H9 (cell line): ENCODE results near the gene CAB39. TPM values are rescaled to one million over a fixed set of nuclear protein-coding genes. Genes with fewer than 3 reads are reported as not detected.
A peak's percentile ranks its signal among the peaks of the same experiment; 100 is the strongest.

ENCODE experiments used
- DNase-seq: peaks from one replicate; pipeline ENCODE4 v3.0.0-alpha.2; 2017
- H2AFZ ChIP-seq: one replicate; pipeline ENCODE4 v1.6.1; 2013; ENCODE audit warnings: mild to moderate bottlenecking, low read length, control low read depth, moderate library complexity
- H2AK5ac ChIP-seq: 2 replicates; pipeline ENCODE4 v1.6.1; 2013; ENCODE audit warnings: low read length, control low read depth, mixed read lengths; ENCODE audit not compliant: insufficient read length
- H2BK120ac ChIP-seq: one replicate; pipeline ENCODE4 v1.6.1; 2013; ENCODE audit warnings: low read depth, mild to moderate bottlenecking, low read length, control low read depth, inconsistent platforms; ENCODE audit not compliant: poor library complexity, severe bottlenecking
- H2BK12ac ChIP-seq: 2 replicates; pipeline ENCODE4 v1.6.1; 2013; ENCODE audit warnings: low read length, control low read depth, mixed read lengths, low read depth; ENCODE audit not compliant: insufficient read length
- H2BK15ac ChIP-seq: 2 replicates; pipeline ENCODE4 v1.6.1; 2013; ENCODE audit warnings: low read depth, low read length, control low read depth
- H2BK20ac ChIP-seq: one replicate; pipeline ENCODE4 v1.6.1; 2013; ENCODE audit warnings: low read depth, mild to moderate bottlenecking, low read length, control low read depth, inconsistent platforms; ENCODE audit not compliant: poor library complexity, severe bottlenecking
- H2BK5ac ChIP-seq: 2 replicates; pipeline ENCODE4 v1.6.1; 2013; ENCODE audit warnings: low read length, control low read depth, mixed read lengths; ENCODE audit not compliant: insufficient read length
- H3K14ac ChIP-seq: 2 replicates; pipeline ENCODE4 v1.6.1; 2013; ENCODE audit warnings: low read length, control low read depth; ENCODE audit not compliant: insufficient read depth
- H3K18ac ChIP-seq: 2 replicates; pipeline ENCODE4 v1.6.1; 2013; ENCODE audit warnings: low read depth, mild to moderate bottlenecking, mixed read lengths, low read length, control low read depth; ENCODE audit not compliant: insufficient read length
- H3K23ac ChIP-seq: 2 replicates; pipeline ENCODE4 v1.6.1; 2013; ENCODE audit warnings: low read length, control low read depth, mixed read lengths, low read depth; ENCODE audit not compliant: insufficient read length
- H3K23me2 ChIP-seq: 2 replicates; pipeline ENCODE4 v1.6.1; 2013; ENCODE audit warnings: low read depth, mild to moderate bottlenecking, mixed read lengths, low read length, control low read depth; ENCODE audit not compliant: insufficient read length, poor library complexity, severe bottlenecking
- H3K27ac ChIP-seq: 2 replicates; pipeline ENCODE4 v1.5.1; 2013; ENCODE audit warnings: low read length, control low read depth, mixed read lengths, low read depth; ENCODE audit not compliant: insufficient read length
- H3K27me3 ChIP-seq: 2 replicates; pipeline ENCODE4 v1.6.1; 2013; ENCODE audit warnings: low read length, control low read depth, inconsistent platforms; ENCODE audit not compliant: insufficient read depth
- H3K4ac ChIP-seq: 2 replicates; pipeline ENCODE4 v1.6.1; 2013; ENCODE audit warnings: low read depth, mild to moderate bottlenecking, control low read depth, inconsistent platforms, low read length, moderate library complexity
- H3K4me1 ChIP-seq: 2 replicates; pipeline ENCODE4 v1.6.1; 2013; ENCODE audit warnings: low read length, control low read depth, inconsistent platforms; ENCODE audit not compliant: insufficient read depth
- H3K4me2 ChIP-seq: 2 replicates; pipeline ENCODE4 v1.6.1; 2013; ENCODE audit warnings: low read length, control low read depth, mixed read lengths; ENCODE audit not compliant: insufficient read length, insufficient read depth
- H3K56ac ChIP-seq: 2 replicates; pipeline ENCODE4 v1.6.1; 2013; ENCODE audit warnings: low read depth, mild to moderate bottlenecking, mixed read lengths, low read length, control low read depth; ENCODE audit not compliant: insufficient read length
- H3K79me1 ChIP-seq: 2 replicates; pipeline ENCODE4 v1.6.1; 2013; ENCODE audit warnings: low read depth, mild to moderate bottlenecking, moderate library complexity, low read length, control low read depth, inconsistent platforms; ENCODE audit not compliant: insufficient read depth, poor library complexity, severe bottlenecking
- H3K79me2 ChIP-seq: 2 replicates; pipeline ENCODE4 v1.6.1; 2013; ENCODE audit warnings: low read length, control low read depth, inconsistent platforms; ENCODE audit not compliant: insufficient read depth
- H3K9ac ChIP-seq: 2 replicates; pipeline ENCODE4 v1.6.1; 2013; ENCODE audit warnings: low read length, control low read depth, mixed read lengths; ENCODE audit not compliant: insufficient read length; ENCODE audit errors: extremely low read depth
- H3K9me3 ChIP-seq: one replicate; pipeline ENCODE4 v1.6.1; 2013; ENCODE audit warnings: low read depth, low read length, inconsistent platforms; ENCODE audit not compliant: control insufficient read depth
- H3T11ph ChIP-seq: one replicate; pipeline ENCODE4 v1.6.1; 2013; ENCODE audit warnings: mild to moderate bottlenecking, low read length, control low read depth, inconsistent platforms
- H4K20me1 ChIP-seq: one replicate; pipeline ENCODE4 v1.6.1; 2013; ENCODE audit not compliant: control insufficient read depth, insufficient read length, insufficient read depth
- H4K5ac ChIP-seq: 2 replicates; pipeline ENCODE4 v1.6.1; 2013; ENCODE audit warnings: low read depth, mild to moderate bottlenecking, mixed read lengths, low read length, control low read depth; ENCODE audit not compliant: insufficient read length
- H4K8ac ChIP-seq: replicated peaks from 2 replicates; pipeline ENCODE4 v1.6.1; 2013; ENCODE audit warnings: low read length, control low read depth, mixed read lengths, low read depth; ENCODE audit not compliant: insufficient read length
- H4K91ac ChIP-seq: 2 replicates; pipeline ENCODE4 v1.6.1; 2013; ENCODE audit warnings: low read depth, mild to moderate bottlenecking, moderate library complexity, mixed read lengths, low read length, control low read depth; ENCODE audit not compliant: insufficient read length
- H3K27ac Mint-ChIP-seq, 3 experiments: 2 replicates in 2 of 3; 3 replicates in 1 of 3; pipeline ENCODE4 v1.8.0; 2020 to 2021; ENCODE audit warnings: mixed read lengths in 3 of 3, mild to moderate bottlenecking in 1 of 3, moderate library complexity in 1 of 3
- H3K27me3 Mint-ChIP-seq: 2 replicates; pipeline ENCODE4 v1.8.0; 2021; ENCODE audit warnings: low read depth, mild to moderate bottlenecking, moderate library complexity, mixed read lengths
- H3K36me3 Mint-ChIP-seq, 3 experiments: 2 replicates in 2 of 3; 3 replicates in 1 of 3; pipeline ENCODE4 v1.8.0; 2020 to 2021; ENCODE audit warnings: low read depth in 3 of 3, mixed read lengths in 3 of 3; ENCODE audit not compliant: insufficient read depth in 1 of 3
- H3K4me1 Mint-ChIP-seq, 2 experiments: 2 replicates each; pipeline ENCODE4 v1.8.0; 2020; ENCODE audit warnings: mixed read lengths in 2 of 2
- H3K4me3 Mint-ChIP-seq, 2 experiments: 2 replicates in 1 of 2; 3 replicates in 1 of 2; pipeline ENCODE4 v1.8.0; 2020 to 2021; ENCODE audit warnings: mild to moderate bottlenecking in 2 of 2, mixed read lengths in 2 of 2, moderate library complexity in 1 of 2
- H3K9me3 Mint-ChIP-seq, 2 experiments: 2 replicates in 1 of 2; 3 replicates in 1 of 2; pipeline ENCODE4 v1.8.0; 2020; ENCODE audit warnings: mild to moderate bottlenecking in 2 of 2, mixed read lengths in 2 of 2, moderate library complexity in 1 of 2
- CTCF ChIP-seq: fragments of 200-600 bp; sonication (generic); conservative IDR thresholded peaks from 3 replicates; pipeline ENCODE4 v1.8.0; 2021; ENCODE audit warnings: antibody characterized with exemption, mild to moderate bottlenecking
- WGBS: extraction: QIAGEN DNeasy Blood & Tissue Kit; methylation state at CpG from one replicate; pipeline ENCODE4 v1.1.7; 2013; ENCODE audit warnings: missing lambda C conversion rate, low lambda C conversion rate, mixed read lengths; ENCODE audit not compliant: insufficient read length; ENCODE audit errors: extremely low coverage; 5-methylcytosine and 5-hydroxymethylcytosine counted together
- total RNA-seq: library from RNA; stranded (reverse); gene quantifications from 2 replicates; pipeline ENCODE4 v1.2.1, GENCODE V29; 2021

Gene CAB39
- total RNA-seq, 1 experiment from 2014 or later = 42.7 TPM

- Mint-ChIP-seq H3K4me3 (no peak overlapping the region), H3K36me3 (no peaks in the 10 kb centered on the region), H3K9me3 (no peaks in the 10 kb centered on the region), H3K4me1 (peaks cover under 1 to 2% of the 10 kb centered on the region in 2 experiments; a peak in 1 of 4 replicates), H3K27me3 (peaks cover 8% of the 10 kb centered on the region), H3K27ac (peak overlapping the region in 1 of 3 experiments; percentile 62; a peak in 1 of 7 replicates)
- Histone ChIP-seq H3K23ac (no peak overlapping the region), H3K14ac (no peak overlapping the region), H3K9ac (no peak overlapping the region), H2BK12ac (no peak overlapping the region), H3T11ph (no peak overlapping the region), H2BK20ac (no peak overlapping the region), H3K4ac (no peak overlapping the region), H3K18ac (no peak overlapping the region), H3K79me1 (no peaks in the 10 kb centered on the region), H3K27me3 (no peaks in the 10 kb centered on the region), H4K8ac (no peak overlapping the region), H3K4me1 (no peaks in the 10 kb centered on the region), H3K23me2 (no peaks in the 10 kb centered on the region), H3K79me2 (no peaks in the 10 kb centered on the region), H2BK15ac (no peak overlapping the region), H3K9me3 (no peaks in the 10 kb centered on the region), H2BK5ac (no peak overlapping the region), H3K27ac (no peak overlapping the region), H3K4me2 (no peak overlapping the region), H2AK5ac (no peak overlapping the region), H3K56ac (no peak overlapping the region), H2AFZ (no peak overlapping the region), H2BK120ac (no peak overlapping the region), H4K20me1 (no peaks in the 10 kb centered on the region), H4K5ac (no peak overlapping the region), H4K91ac (no peak overlapping the region)
- no peak for DNase-seq
- no CpG with 5 or more reads among the region's 14 CpGs for WGBS
- no peak for TF ChIP-seq CTCF
These were observed 116.7 kb downstream of the CAB39 start for GRCh38 chr2:230829293-230829692.
